Fibroblast of lung (primary cell): ENCODE results near the gene ZNRD2.

Source experiments
- CTCF ChIP-seq, 2 donors: IDR thresholded peaks in 1 of 2; conservative IDR thresholded peaks in 1 of 2; 1 replicate in 1 of 2; 2 replicates in 1 of 2; pipeline ENCODE4 v1.5.1; 2011 to 2012; ENCODE audit warnings: low read length in 2 of 2, control low read depth in 1 of 2, inconsistent platforms in 1 of 2, low read depth in 1 of 2, mild to moderate bottlenecking in 1 of 2
- EZH2 ChIP-seq: IDR thresholded peaks from 2 replicates; pipeline ENCODE4 v1.5.1; 2012; ENCODE audit warnings: low read length, control low read depth, mild to moderate bottlenecking; ENCODE audit errors: missing control alignments

DNA sequence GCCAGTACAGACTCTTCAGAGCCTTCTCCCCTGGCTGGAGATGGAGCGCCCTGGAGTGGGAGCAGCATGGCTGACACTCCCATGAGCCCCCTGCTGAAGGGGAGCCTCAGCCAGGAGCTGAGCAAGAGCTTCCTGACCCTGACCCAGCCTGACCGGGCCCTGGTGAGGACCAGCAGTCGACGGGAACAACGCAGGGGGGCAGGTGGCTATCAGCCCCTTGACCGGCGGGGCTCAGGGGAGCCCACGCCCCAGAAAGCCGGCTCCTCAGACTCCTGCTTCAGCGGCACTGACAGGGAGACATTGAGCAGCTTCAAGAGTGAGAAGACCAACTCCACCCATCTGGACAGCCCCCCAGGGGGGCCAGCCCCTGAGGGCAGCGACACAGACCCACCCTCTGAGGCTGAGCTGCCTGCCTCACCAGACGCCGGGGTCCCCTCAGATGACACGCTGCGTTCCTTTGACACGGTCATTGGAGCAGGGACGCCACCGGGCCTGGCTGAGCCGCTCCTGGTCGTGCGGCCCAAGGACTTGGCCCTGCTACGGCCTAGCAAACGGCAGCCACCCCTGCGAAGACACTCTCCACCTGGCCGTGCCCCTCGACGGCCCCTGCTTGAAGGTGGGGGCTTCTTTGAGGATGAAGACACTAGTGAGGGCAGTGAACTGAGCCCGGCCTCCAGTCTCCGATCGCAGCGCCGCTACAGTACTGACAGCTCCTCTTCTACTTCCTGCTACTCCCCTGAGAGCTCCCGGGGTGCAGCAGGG is 47.9 kb downstream of the ZNRD2 start:
- no peak for TF ChIP-seq CTCF (conservative IDR thresholded peaks at IDR 0.05 in 1 of 2, IDR thresholded peaks at IDR 0.05 in 1 of 2; ENCODE audit: low read depth in 1 of 2, low read length in 2 of 2)
- TF ChIP-seq EZH2, result no peak
